NCI-H2107 (cell line): ENCODE measurements around the gene PRKG1.
"Not testable (repeated sequence)": the region's sequence is repeated elsewhere in the genome, so short reads cannot be mapped to it uniquely, and the experiment has no call there.

Experiments
- DNase-seq: peaks from one replicate; lab custom pipeline; 2025; lab: John Stamatoyannopoulos, UW

Gene PRKG1

GRCh38 chr10:51270936-51271530 lies 196.7 kb downstream of the PRKG1 start:
- no peak for DNase-seq

- DNase-seq, result not testable (repeated sequence)
Observed at GRCh38 chr10:51272099-51272498, 197.8 kb downstream of the PRKG1 start.

DNA sequence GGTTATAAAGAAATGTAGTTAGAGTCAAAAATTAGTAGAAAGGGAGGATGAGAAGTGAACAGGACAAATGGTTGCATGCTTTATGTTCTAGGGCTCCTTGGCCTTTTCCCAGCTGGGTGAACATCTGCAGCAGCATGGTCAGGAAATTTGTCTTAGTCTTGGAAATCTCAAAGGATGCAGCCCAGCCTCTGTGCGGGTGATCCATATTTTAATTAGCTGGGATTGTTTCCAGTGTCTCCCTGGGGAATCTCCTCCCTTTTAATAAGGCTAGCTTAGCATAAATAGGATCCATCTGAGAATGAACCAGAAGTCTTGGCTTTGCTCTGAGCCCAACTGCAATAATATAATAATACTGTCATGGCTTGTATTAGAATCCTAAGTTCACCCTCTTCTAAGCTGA lies 198.3 kb downstream of the PRKG1 start:
- no peak for DNase-seq

- DNase-seq, result no peak
Observed at GRCh38 chr10:51273574-51273973, 199.3 kb downstream of the PRKG1 start.

DNA sequence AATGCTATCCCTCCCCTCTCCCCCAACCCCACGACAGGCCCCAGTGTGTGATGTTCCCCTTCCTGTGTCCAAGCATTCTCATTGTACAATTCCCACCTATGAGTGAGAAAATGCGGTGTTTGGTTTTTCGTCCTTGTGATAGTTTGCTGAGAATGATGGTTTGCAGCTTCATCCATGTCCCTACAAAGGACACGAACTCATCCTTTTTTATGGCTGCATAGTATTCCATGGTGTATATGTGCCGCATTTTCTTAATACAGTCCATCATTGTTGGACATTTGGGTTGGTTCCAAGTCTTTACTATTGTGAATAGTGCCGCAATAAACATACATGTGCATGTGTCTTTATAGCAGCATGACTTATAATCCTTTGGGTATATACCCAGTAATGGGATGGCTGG lies 201.8 kb downstream of the PRKG1 start:
- not testable (repeated sequence) for DNase-seq

DNA sequence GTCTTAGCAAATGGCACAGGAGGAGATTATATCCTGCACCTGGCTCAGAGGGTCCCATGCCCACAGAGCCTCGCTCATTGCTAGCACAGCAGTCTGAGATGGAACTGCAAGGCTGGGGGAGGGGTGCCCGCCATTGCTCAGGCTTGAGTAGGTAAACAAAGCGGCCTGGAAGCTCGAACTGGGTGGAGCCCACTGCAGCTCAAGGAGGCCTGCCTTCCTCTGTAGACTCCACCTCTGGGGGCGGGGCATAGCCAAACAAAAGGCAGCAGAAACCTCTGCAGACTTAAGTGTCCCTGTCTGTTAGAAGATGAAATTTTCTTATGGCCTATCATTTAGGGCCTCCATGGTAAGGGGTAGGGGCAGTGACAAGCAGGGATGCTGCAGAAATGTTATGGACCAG lies 207.1 kb downstream of the PRKG1 start:
- not testable (repeated sequence) for DNase-seq

- no peak for DNase-seq
Observed at GRCh38 chr10:51285601-51286000, 211.3 kb downstream of the PRKG1 start.

DNA sequence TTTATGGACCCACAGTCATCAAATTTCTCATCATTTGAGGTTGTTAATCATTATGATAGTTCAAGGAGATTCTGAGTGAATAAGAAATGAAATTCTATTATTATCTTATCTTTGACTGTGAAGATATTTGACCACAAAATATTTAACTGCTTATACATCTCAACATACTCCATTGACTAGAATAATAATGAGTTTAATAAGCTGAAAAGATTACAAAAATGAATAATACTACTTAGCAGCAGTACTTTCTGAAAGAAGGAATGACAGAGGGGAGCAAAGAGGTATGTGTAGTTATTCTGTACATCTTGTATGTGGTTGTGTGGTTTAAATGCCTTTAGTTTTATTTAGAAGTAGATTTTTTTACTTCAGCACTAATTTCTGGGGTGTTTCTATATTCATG lies 214.2 kb downstream of the PRKG1 start:
- DNase-seq, result no peak

DNA sequence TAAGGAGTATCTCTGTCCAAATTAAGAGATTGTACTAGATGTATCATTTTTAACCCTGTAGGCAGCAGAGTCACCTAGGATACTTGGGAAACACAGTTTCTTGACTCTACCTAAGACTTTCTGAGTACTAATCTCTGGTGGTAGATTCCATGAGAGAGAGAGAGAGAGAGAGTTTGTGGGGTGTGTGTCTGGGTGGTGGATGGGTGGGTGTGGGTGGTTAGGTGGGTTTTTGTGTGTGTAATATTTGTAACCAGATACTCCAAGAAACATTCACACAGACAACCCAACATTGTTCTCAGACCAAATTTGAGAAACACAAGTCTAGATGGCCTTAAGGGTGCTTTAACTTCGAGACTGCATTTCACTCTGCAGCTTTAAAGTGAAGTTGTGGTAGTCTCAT lies 215.2 kb downstream of the PRKG1 start:
- DNase-seq, result no peak

DNA sequence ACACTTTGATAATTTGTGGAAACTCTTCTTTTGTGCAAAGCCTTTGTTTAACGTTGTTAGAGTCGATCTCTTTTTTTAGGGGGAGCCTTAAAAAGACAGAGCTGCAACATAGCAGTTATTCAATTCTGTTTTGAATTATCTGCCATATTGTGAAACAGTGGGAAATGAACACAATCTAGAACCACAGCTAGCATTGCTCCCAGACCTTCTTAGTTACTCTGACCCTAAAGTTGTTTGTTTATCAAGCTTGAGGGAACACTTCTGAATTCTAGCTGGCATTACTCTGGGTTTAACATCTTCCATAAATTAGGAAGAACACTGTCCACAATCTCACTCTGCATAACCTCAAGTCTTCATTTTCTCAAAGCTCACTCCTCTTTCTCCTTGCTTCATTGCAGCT lies 217.7 kb downstream of the PRKG1 start:
- DNase-seq, result no peak

DNA sequence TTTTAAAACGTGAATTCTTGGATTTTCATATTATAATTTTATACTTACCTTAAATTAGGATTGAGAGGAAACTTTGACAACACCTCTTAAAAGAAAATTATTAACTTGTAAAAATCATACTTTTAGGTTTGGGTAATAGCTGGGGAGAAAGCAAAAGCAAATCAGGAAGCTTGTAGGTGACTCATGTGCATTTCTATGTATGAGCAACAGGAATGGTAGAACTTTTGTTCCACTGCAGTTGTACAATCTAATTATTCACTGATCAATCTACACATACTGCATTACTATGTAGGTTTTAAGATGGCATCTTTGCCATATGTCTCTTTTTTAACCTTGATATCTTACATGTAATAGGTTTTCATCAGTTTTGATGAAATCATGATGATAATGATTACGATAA lies 223.2 kb downstream of the PRKG1 start:
- no peak for DNase-seq

DNA sequence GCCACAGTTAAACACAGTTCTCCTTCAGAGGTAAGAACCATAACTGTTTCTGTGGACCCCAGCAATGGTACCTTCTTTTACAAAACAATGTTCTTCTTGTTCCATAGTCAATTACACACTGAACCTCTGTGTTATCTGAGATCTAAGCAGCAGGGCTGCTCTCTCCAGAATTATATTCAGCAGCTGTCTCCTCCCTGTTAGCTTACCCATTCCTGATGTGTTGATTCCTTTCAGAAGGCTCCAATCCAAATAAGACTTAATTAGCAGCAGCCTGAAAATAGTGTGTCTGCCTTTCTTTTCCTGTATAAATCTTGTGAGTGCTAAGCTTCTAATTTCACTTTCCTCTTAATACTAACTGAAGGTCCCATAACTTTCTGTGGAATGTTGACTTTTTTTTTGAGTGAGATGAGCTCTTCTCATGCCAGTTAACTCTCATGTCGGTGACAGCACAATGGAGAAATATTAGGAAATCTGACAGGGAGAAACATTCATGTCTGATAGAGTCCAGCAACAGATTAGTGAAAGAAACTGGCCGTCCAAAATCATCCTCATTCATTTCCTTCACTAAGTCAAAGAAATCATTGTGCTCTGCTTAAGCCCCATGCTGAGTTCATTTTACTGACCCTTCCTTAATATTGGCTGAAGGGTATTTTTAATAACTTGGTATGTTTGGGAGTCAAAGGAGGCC lies 226.5 kb downstream of the PRKG1 start:
- no peak for DNase-seq

DNA sequence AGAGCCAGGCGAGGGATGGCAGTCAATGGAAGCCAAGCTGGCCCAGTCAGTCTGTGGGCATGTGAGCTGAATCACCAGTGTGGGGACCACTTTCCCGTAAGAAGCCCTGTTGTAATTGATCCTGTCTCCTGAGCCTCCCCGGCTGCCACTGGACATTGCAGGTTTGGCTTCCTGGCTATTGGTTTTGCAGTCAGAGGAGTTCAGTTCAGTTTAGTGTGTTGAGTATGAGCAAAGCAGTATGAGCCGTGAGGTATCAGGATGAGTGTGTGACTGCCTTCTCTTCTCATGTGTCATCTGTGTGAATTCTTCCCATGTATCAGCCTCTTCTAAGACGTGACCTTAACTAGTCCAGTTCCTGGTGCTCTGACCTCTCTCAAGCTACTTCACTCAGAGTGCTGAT lies 227.4 kb downstream of the PRKG1 start:
- no peak for DNase-seq

GRCh38 chr10:51302316-51302715 lies 228.0 kb downstream of the PRKG1 start:
- no peak for DNase-seq

GRCh38 chr10:51308116-51308515 lies 233.8 kb downstream of the PRKG1 start:
- DNase-seq, result no peak

DNA sequence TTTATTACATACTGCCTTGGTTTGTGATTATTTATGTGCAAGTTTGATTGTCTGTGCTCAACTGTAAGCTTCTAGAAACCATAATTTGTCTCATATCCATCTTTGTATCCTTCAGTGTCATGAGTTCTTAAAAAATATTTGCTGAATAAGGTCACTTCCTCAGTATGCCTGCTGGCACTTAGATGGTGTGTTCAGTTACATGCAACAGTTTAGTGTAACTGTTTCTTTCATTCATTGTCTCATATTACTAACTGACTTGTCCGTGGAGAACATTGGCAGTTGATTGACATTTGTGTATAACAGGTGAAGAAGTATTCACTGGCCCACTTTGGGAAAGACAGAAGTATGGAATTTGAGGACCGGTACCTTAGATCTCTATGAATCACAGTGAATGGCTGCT lies 236.9 kb downstream of the PRKG1 start:
- DNase-seq, result no peak

- DNase-seq, result no peak
Observed at GRCh38 chr10:51312817-51313216, 238.5 kb downstream of the PRKG1 start.

DNA sequence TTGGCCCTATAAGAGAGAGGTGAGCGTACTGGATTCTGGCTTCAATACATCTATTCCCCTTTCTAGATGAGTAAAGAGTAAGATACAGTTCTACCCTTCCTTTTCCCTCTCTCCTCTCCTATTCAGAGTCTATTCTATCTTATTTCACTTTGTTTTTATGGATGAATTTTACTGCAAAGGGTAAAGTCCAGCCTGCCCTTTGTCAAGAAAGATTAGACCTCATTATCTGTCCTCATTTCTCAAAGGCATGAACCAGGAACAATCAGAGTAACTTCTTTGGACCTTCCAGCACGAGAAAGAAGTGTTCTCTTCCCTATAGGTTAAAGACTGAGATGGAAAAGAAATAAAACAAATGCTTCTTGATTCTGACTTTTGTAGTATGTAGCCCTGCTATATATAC lies 239.0 kb downstream of the PRKG1 start:
- DNase-seq, result no peak

DNA sequence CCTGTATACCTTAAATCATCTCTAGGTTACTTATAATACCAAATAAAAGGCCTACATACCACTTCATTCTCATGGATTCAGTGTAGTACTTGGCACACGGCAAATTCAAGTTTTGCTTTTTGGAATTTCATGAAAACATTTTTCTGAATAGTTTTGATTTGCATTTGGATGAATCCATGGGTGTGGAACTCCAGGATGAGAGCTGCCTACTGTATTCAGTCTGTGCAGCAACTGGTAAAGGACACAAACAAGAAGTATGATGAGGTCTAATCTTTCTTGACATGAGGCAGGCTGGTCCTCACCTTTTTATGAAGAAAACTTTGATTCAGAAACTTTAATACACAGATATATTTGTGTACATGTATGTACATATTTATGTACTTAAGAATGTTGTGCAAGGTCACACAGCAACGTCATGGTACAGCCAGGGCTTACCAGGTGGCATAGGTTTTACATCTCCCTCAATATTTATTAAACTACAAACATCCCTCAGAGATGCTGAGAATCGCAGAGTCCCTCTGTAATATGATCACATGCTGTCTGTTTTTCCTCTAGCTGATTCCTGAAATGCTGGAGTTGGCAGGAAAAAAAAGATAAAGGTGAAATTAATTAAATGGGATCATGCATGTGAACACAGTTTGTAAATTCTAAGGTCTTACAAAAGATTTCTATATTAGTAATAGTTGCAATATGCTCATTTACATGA lies 239.6 kb downstream of the PRKG1 start:
- DNase-seq, result no peak

GRCh38 chr10:51314481-51314880 lies 240.2 kb downstream of the PRKG1 start:
- DNase-seq, result no peak

DNA sequence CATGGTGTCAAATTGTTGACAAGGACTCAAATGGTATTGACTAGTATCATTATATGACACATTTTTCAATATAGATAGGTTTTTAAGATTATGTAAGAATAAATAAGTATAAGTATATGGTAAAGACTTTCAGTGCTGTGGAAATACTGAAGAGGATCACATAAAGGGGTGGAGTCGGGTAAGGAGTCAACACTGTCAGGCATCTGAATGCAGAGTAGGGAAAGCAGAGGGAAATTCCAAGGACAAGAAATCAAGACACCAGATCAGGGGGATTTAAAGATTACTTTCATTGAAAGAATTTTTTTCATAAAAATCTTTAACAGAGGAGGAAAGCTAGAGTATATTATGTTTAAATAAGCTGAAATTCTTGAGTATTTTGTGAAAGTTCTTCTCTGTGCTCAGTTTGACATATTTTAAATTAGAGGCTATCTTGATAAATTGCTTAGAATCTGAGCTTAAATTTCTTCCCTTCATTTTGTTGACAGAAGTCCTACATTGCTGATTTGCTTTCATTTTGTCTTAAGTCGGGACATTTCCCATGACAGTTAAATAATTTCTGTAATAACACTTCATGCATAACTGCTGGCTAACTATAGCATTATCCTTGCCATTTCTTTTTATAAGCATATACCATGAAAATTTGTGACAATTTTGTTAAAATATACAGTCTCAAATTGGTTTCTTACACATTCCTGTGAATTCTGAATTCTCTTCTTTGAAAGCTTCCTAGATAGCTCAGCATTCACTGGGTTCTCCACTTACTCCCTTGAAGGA lies 244.3 kb downstream of the PRKG1 start:
- no peak for DNase-seq

DNA sequence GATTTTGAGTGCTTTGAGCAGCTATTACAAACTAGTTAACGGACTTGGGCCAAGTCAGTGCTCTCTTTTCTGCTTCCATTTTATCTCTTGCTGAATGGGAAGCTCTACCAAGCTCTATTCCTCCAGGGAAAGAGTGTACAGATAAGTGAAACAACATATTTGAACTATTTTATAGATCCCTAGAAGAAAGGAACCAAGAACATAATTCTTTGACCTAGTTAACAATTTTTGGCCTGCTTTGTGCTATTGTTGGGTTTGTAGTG lies 244.8 kb downstream of the PRKG1 start:
- no peak for DNase-seq

DNA sequence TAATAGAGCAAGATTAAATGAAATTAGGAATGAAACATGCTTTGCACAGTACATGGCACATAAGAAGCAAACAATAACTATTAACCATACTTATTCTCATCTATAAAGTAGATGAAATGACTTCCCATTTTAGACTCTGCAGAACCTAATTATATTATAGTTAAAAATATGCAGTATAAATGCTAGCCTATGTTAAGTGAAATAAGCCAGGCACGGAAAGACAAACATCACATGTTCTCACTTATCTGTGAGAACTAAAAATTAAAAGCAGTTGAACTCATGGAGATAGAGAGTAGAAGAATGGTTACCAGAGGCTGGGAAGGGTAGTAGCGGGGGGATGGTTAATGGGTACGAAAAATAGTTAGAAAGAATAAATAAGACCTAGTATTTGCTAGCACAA lies 247.0 kb downstream of the PRKG1 start:
- DNase-seq, result no peak
